HG03139 (cell line): Measurements from ENCODE around the gene RBMS3.
"Not testable (repeated sequence)": the region's sequence is repeated elsewhere in the genome, so short reads cannot be mapped to it uniquely, and the experiment has no call there.

Experiments used
- ATAC-seq: cut with Tn5 transposase; IDR thresholded peaks from one replicate; pipeline ENCODE4 v1.9.1; 2021; ENCODE audit not compliant: unreplicated experiment

RBMS3 gene

DNA sequence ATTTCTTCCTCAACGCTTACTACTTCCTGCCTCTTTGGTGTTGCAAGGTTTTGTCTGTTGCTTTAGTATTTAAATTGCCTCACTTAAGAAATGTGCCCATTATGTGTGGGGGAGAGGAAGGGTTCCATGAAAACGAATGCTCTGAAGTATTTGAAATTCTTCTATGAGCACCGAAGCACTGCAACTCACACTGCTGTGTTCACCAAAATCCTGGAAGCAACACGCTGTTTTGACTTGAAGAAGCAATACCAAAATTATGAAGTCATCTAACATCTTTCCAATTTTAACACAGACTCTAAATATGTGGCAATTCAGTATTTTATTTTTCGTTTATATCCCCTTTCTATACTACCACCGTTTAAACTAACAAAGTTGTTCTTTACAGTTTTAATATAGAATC, 101.5 kb downstream of the RBMS3 start:
- ATAC-seq: no peak

DNA sequence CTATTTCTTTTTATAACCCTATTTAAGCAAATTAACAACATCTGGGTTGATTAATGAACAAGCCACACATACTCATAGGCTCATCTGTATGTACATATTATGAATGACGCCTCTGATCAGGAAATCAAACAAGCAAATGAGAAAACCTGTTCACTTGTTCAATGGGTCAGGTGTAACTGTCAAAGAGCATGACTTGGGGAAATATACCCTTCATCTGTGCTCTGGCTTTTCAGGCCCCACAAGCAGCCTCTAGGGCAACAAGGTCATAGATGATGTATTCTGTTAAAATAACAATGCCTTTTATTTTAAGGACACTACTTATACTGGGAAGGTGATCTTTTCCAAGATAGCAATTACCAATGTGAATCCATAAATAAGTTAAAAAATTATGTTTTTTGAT, 102.0 kb downstream of the RBMS3 start:
- no peak for ATAC-seq

DNA sequence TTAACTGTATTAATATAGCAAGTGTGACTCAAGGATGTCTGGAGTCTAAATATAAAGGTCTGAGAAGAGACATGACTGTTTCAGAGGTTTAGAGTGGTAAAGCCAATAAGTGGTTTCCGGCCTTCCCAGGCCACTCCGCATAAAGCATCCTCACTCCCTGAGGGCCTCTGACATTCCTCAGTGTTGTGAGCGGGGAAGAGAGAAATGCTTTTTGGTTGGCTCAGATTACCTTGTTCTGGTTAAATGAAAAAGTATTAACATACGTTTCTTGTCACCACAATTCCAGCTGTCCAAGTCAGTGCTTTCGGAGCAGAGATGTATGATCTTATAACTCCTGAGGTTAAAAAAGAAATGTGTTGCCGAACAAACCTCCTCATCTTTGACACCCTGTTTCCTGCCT, 103.8 kb downstream of the RBMS3 start:
- ATAC-seq: no peak

DNA sequence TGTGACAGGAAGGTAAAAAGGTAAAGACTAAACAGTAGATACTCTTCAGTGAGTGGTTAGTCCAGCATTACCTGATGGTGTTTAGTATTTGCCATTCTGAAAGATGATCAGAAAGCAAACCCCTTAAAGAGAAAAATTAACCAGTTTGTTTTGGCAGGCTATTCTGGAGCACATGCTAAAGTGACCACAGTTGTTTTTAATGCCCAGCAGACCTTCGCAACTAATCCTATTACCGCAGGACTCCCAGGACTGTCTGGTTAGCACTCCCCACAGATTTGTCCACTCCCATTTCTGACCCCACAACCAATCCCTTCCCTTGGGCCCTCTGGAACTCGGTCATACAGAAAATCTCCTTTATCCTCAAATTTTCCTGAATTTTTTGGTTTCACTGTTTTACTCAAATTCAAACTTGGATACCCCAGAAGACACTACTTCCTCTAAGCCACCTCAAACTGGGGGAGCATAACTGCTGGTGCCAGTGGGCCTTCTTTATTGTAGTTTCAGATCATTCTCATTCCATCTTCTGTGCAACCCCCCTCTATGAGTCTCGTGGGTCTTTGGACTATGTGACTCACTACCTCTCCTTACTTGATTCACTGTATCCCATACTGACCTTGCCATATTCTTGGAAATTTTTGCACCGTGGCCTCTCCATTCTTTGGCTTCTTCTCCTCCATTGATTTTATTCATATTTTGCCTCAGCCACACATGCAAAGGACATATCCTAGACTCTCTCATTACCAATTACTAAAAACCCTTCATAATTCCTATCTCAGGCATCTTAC, 104.4 kb downstream of the RBMS3 start:
- no peak for ATAC-seq

DNA sequence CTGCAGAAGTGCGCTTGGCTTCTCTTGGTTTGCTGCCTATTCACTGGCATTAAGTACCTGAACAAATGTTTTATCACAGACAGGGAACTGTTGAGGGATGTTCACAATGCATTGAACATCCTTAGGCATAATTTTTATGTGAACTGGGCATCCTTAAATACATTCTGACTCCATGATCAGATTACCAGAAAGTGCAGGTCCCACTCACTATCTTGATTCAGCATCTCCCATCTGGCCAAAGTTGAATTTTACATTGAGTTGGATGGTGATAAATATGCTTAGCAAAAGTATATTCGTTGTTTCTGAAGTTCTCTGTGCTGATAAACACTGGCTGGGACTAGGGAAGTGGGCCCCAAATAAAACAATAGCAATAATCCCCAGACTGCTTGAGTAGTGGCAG, 108.5 kb downstream of the RBMS3 start:
- ATAC-seq: no peak

DNA sequence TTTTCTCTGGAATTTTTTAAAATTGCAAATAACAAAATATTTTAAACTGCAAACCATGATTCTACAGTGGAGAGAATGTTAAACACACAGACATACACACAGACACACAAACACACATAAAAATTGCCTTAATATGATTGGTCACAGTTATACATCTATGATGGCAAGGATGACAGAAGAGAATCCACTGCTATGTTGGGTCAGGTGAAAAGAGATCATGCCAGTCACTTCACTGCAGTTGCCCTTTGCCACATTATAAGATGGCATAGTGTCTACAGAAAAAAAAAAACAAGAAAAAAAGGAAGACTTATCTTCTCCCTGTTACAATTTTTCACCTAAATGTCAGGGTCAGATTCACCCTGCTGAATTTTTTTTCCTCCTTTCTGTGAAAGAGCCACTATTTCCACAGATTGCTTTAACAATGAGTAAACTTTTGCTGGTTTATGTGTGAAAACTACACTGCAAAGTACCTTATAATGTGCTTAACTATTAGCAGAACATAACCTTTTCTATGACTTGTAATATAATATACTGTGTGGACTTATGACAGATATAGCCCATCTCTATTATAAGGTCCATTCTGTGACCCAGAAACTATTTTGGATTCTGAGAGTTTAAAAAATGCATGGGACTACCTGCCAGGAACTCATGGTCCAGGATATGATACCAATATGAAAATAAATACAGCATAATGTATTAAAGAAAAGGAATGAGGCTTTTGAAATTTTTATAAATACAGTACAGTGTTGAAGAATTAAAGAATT, 111.9 kb downstream of the RBMS3 start:
- ATAC-seq: no peak

DNA sequence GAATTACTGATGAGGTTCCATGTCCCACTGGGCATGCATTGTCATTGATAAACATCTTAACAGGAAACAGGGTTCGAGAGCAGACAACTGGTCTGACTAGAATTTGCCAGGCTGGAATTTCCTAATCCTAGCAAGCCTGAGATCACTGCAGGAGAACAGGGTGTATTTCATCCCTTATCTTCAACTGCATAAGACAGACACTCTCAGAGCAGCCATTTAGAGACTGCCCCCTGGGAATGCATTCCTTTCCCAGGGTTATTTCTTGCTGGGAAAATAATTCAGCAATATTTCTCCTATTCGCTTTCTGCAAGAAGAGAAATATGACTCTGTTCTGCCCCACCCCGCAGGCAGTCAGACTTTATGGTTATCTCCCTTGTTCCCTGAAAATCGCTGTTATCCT, 113.1 kb downstream of the RBMS3 start:
- ATAC-seq: not testable (repeated sequence)

DNA sequence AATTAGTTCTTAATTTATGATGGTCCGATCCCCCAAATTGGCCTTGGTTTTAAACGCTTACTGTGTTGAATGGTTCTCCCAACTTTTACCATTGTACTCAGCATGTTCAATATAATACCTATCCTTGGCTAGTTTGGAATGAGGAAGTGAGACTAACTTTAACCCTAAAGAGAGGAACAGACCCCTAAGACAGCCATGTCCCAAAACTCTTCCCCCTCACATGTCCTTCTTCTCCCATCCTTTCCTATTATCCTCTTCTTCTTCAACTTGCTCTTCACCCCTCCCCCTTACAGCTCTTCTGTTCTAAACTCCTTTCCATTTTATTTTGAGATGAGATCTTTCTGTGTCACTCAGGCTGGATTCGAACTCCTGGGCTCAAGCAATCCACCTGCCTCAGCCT, 116.5 kb downstream of the RBMS3 start:
- ATAC-seq: no peak

DNA sequence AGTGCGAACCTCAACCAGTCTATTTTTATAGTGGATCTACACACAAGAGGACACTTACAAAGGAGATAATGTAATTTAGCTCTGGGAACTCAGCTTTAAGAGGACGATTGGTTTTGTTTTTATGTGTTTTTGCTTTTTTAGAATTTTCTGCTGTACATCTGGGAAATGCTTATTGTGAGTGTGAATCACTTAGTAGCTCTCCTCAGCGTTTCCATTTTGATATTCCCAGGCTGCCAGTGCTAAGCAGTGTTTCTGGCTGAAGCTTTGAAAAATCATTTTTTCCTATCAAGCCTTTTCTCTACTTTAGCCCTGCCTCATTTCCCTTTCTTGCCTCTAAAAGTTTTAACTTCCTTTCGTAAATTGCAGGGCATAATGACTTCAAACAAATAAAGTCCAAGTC, 117.9 kb downstream of the RBMS3 start:
- no peak for ATAC-seq

DNA sequence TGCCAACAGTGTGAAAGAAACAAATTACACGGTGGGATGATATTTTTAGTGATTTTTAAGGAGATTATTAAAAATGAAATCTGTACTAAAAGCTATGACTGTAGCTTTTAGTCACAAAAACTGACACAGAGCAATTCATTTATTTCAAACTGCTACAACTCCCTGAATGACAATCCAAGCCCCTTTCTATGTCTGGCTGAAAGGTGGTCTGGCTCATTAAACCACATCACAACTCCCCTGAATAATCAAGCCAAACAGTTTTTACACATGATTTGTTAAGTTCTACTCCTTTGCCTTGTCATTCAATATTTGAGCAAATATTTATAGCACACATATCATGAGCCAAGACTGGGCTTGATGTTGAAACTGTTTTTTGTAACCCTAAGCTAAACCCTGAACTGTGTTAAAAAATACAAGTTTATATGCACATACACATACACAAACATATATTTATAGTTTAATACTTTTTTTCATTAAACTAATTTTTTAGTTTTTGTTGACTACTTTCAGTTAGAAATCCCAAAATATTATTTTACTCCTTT, 125.5 kb downstream of the RBMS3 start:
- no peak for ATAC-seq

DNA sequence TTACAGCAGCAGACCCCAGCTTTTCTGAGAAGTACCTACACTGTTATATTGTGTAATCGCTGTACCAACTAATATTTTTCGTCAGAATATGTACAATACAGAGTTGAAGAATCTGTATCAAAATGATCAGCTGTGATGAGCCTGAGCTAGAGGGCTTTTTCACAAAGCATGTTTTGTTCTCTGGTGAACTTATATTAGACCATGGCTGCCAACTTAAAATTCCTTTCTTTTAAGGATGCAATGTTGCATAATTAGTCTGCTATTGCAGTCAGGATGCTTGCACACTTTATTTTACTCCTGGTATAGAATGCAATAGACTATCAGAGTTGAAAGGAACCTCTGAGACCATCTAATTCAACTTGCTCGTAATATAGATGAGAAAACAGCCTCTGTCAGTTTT, 127.8 kb downstream of the RBMS3 start:
- ATAC-seq: no peak

DNA sequence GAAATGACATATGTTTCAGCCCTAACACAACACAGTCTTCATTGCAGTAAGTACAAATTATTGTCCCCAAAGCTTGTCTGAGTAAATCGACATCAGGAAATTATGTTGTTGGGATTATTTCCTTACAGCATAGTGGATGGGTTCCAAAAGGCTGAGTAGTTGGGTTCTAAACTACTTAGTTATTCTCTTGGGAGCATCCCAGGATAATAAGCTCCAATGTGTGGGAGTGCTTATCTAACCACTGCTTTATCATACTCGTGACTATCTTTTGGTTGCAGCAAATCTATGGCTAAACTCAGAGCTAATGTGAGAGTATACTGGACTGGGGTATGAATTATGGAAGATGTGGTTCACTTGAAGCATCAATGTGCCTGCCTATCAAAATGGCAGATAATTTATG, 128.5 kb downstream of the RBMS3 start:
- ATAC-seq: no peak

DNA sequence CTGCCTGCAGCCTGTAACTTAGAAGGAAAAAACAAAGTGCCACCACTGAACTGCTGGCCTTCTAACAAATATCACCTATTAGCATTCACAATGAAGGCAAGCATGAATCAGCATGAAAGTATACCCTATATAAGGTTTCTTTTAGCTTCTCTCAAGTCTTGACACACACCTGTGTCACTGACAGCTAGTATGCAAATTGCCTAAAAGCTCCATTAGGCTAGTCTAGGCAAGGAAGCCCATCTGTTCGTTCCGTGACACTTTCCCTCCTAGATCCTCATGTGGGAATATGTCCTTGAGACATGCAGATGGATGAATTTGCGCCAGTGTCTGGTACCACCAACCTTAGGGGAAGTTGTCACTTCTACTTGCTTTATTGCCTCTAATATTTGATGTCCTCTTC, 129.3 kb downstream of the RBMS3 start:
- no peak for ATAC-seq

DNA sequence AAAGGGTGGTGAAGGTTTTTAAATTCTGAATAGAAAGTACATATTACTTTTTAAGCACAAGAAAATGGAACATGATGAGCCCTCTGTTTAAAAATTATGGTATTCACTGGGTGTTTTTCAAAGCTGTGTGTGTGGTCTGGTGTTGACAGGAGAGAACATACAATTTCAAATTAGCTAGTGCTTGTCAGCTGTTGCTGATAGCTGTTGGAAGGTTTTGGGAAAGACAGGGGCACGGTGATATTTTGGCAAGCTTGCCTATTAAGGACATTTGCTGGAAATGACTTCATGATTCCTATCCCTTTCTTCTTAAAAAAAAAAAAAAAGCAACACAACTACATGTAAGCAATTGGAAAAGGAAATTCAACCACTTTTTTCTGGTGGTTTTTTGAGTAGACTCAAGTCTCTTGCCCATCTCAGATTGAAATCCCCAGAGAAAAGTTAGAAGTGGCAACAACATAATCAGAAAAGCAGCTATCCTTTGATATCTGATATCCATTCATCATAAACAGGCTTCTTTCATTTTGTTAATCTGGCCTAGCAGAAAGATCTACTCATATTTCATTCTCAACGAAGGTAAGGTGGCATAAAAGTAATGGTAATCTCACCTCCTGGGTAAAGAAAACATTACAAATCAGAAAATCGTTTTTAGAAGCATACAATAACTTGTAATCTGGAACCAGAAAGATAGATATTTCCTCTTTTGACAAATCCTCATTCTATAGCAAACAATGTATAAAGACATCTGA, 130.0 kb downstream of the RBMS3 start:
- ATAC-seq: no peak

DNA sequence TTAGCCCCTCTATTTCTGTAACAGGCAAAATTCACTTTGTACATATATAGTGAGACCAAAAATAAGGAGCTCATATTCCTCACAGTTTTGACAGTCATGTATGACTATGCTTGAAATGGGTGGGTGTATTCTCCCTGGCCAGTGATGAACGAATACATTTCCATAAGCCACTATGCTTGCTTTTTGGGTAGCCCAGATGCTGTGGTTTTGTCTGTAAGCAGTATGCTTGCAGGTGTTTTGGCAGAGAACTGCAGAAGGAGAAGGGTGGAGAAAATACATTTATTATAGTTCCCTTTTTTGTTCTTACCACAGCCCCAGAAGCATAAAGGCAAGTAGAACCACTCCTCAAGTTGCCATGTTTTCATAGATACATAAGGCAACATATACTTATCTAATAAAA, 131.2 kb downstream of the RBMS3 start:
- no peak for ATAC-seq

DNA sequence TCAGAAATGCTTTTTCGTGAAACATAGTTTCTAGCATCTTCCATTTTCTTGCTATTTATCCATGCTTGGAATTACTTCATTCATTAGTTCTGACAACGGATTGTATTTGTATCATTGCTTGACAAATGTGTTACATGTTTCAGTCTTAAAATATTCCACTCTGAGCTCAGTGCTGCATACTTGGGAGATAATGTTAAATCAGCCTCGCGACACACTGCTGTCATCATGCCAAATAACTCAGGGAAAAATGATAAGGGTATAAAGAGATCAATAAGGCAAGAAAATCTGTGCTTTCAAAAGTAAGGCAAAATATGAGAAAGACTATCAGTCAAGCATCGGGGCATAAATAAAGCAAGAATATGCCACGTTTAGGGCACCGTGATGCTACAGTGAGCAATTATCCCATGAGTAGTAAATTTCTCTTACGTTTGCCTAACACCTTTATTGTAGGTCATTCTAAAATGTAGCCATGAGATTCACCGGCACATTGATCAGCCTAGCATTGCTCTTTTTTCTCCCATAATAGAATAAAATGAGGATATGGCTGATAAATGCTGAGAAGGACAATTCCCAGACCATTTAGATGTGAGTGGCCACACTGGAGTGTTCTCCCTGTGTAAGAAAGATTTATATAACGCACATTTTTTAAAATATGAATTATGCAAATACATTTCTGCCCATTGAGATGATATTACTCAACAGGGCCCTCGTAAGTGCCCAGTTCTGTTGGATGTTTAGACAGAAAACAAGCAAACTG, 133.8 kb downstream of the RBMS3 start:
- no peak for ATAC-seq

DNA sequence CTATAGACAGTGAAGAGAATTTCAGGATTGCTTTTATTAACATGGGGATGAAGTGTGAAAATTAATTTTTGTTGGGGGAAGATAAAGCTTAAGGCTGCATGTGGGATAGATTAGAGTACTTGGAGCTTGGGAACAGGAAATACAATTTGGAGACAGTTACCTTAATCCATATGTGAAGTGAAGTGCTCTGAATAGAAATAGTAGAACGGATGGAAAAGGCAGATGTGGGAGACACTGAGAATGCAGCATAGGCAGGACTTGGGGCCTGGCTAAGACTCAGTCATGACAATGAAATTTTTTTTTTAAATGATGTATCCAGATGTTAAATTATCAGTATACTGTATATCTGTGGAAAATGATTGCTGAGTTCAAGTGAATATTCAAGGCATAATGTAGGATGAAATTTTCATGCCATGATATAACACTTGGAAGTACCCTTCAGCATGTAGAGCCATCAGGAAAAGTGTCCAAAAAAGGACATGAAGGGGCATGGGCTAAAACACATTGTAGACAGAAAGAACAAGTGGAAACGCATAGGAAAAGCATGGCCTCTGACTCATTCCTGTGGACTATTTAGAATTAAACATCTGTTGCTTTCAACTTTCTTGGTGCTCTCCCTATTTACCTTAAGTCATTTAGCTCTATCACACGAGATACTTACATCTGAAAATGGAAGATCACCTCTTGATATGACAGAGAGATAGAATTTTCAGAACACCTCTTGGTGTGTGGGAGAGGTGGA, 134.8 kb downstream of the RBMS3 start:
- no peak for ATAC-seq

DNA sequence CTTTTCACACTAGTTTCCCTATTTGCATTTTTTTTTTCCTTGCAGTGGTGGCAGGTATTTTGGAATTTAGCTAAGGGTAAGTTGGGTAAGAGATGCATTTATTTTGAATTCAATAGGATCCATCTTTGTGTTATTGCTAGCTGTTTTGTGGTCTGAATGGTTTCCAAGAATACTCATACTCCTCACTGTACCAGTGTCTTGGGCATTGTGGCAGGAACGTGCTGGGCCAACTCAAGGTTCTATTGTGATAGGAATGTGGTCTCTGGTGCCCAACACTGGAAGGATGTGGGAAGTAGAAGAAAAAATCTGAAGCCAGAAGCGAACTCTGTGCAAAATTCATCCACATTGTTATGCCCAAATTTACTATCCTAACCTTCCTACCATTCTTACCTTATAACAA, 135.6 kb downstream of the RBMS3 start:
- ATAC-seq: no peak

DNA sequence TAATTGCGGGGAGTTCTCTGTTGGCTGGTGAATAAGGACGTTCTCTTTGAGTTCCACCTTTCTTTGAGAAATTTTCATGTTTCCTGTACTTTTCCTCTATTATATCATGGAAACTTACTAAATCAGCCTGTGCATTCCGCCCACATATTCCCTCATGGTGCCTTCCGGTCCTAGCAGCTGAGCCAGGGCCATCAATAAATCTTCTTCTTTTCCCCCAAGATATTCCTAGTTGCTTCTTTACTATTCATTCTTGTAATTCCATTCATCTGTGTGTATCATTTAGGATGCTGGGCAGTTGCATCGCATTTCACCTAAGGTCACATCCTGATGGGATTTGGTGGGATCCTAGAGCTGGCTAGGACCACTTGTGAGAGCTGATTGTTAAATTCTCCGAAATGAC, 139.2 kb downstream of the RBMS3 start:
- no peak for ATAC-seq
